ENCODE results near the gene SIRT5.

- TF ChIP-seq GATA2 (IDR thresholded peaks at IDR 0.05; ENCODE audit: low read depth, low read length): no peak
- no peak for TF ChIP-seq GATA3 (IDR thresholded peaks at IDR 0.05; ENCODE audit: low read depth, low read length)
Observed at GRCh38 chr6:13600036-13600435, 25.6 kb downstream of the SIRT5 start.

Data from SH-SY5Y (cell line).